CD4-positive, CD25-positive, alpha-beta regulatory T cell (primary cell): Measurements from ENCODE around the gene RNF11. TPM values are rescaled to one million over a fixed set of nuclear protein-coding genes. Genes with fewer than 3 reads are reported as not detected.
"Not testable (repeated sequence)": the region's sequence is repeated elsewhere in the genome, so short reads cannot be mapped to it uniquely, and the experiment has no call there.

Experiments used
- ATAC-seq, 2 donors: fragments of 150-1000 bp; cut with Tn5 transposase; one replicate each; pipeline ENCODE4 v1.10.0; 2021; ENCODE audit warnings: low read depth in 2 of 2, moderate number of reproducible peaks in 2 of 2, moderate library complexity in 1 of 2
- DNase-seq, 3 donors: peaks; one replicate each; pipeline versions ENCODE4 v3.0.0 to v3.0.0-alpha.2; 2012 to 2022; ENCODE audit warnings: mixed read lengths in 1 of 3
- H3K27ac ChIP-seq: one replicate; pipeline ENCODE4 v1.7.0; 2013; ENCODE audit warnings: mild to moderate bottlenecking, low read length; ENCODE audit not compliant: insufficient read depth, poor library complexity, severe bottlenecking
- H3K27me3 ChIP-seq: one replicate; pipeline ENCODE4 v1.7.0; 2013; ENCODE audit warnings: low read length; ENCODE audit not compliant: control insufficient read depth, insufficient read depth
- H3K36me3 ChIP-seq: one replicate; pipeline ENCODE4 v1.7.0; 2013; ENCODE audit warnings: mild to moderate bottlenecking, low read length, moderate library complexity; ENCODE audit not compliant: control insufficient read depth, insufficient read depth
- H3K4me1 ChIP-seq: 2 replicates; pipeline ENCODE4 v1.7.0; 2013; ENCODE audit warnings: mild to moderate bottlenecking, low read length; ENCODE audit not compliant: insufficient read depth, control insufficient read depth, poor library complexity, severe bottlenecking
- H3K4me3 ChIP-seq: one replicate; pipeline ENCODE4 v1.7.0; 2013; ENCODE audit warnings: low read depth, mild to moderate bottlenecking, low read length, moderate library complexity
- H3K9me3 ChIP-seq, 2 experiments: 1 replicate in 1 of 2; 2 replicates in 1 of 2; pipeline ENCODE4 v1.7.0; 2013; ENCODE audit warnings: low read length in 2 of 2, mild to moderate bottlenecking in 1 of 2, moderate library complexity in 1 of 2; ENCODE audit not compliant: control insufficient read depth in 2 of 2
- H3K27ac Mint-ChIP-seq, 3 donors: one replicate each; pipeline ENCODE4 v1.8.0; 2020 to 2022; ENCODE audit warnings: mild to moderate bottlenecking in 3 of 3, mixed read lengths in 3 of 3, moderate library complexity in 2 of 3
- H3K27me3 Mint-ChIP-seq: one replicate; pipeline ENCODE4 v1.8.0; 2022; ENCODE audit warnings: mild to moderate bottlenecking, mixed read lengths
- H3K36me3 Mint-ChIP-seq: one replicate; pipeline ENCODE4 v1.8.0; 2020; ENCODE audit warnings: mixed read lengths
- H3K4me1 Mint-ChIP-seq, 4 donors: one replicate each; pipeline ENCODE4 v1.8.0; 2020 to 2022; ENCODE audit warnings: mixed read lengths in 4 of 4, mild to moderate bottlenecking in 1 of 4
- H3K4me3 Mint-ChIP-seq, 4 donors: one replicate each; pipeline ENCODE4 v1.8.0; 2020 to 2022; ENCODE audit warnings: mild to moderate bottlenecking in 4 of 4, mixed read lengths in 4 of 4, moderate library complexity in 3 of 4
- H3K9me3 Mint-ChIP-seq, 7 donors: one replicate each; pipeline ENCODE4 v1.8.0; 2020 to 2022; ENCODE audit warnings: mixed read lengths in 7 of 7, mild to moderate bottlenecking in 3 of 7, moderate library complexity in 2 of 7
- polyA plus RNA-seq, 4 donors: library from polyadenylated mRNA; unstranded; fragments of 300-500 nt; fragmentation: Illumina TruSeq; gene quantifications; one replicate each; pipeline ENCODE4 v1.2.3, GENCODE V29; 2021
- total RNA-seq: library from RNA; stranded (reverse); gene quantifications from one replicate; pipeline ENCODE4 v1.2.3, GENCODE V29; 2022

The RNF11 gene
- total and polyA plus RNA-seq, 5 donors from 2014 or later, result 24.1 to 66.5 (median 36.2) TPM

GRCh38 chr1:51238034-51238403 lies 1.9 kb downstream of the RNF11 start:
- Histone ChIP-seq H3K4me1 (peaks cover 52% of the 10 kb centered on the region), H3K9me3 (no peaks in the 10 kb centered on the region), H3K27me3 (no peaks in the 10 kb centered on the region), H3K36me3 (no peaks in the 10 kb centered on the region), H3K27ac (no peak overlapping the region), H3K4me3 (peak overlapping the region; percentile 96)
- H3K27me3 Mint-ChIP-seq, result peaks cover 6% of the 10 kb centered on the region
- peaks cover 28 to 52% (median 38%) of the 10 kb centered on the region in 4 donors for H3K4me1 Mint-ChIP-seq
- H3K9me3 Mint-ChIP-seq, result peaks cover 0 to 2% (median 0%) of the 10 kb centered on the region in 7 donors
- DNase-seq, result peak in 1 of 3 donors; percentile 13
- H3K36me3 Mint-ChIP-seq, result peaks cover 8% of the 10 kb centered on the region
- H3K27ac Mint-ChIP-seq, result no peak overlapping the region
- H3K4me3 Mint-ChIP-seq, result no peak overlapping the region
- ATAC-seq, result no peak

DNA sequence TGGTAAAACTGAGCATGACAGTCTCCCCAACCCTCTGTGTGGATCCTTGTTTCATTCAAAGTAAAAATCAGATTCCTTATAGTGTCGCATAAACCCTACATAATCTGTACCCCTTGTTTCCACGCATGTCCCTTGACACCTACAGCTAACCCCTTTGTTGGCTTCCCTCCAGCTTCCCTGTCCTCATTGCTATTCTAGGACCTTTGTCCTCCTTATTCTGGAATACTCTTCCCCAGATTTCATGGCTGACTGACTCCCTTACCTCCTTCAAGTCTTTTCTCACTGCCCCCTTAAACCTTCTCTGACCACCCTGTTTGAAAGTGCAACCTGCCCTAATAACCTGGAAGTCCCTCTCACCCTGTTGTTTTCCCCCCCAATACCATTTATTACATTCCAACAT lies 4.0 kb downstream of the RNF11 start:
- Mint-ChIP-seq H3K36me3 (peaks cover 8% of the 10 kb centered on the region), H3K4me1 (peaks cover 30 to 57% (median 39%) of the 10 kb centered on the region in 4 donors)

GRCh38 chr1:51241119-51241518 lies 5.0 kb downstream of the RNF11 start:
- H3K36me3 ChIP-seq, result peaks cover 3% of the 10 kb centered on the region
- DNase-seq, result peak in 1 of 3 donors; percentile 11
- no peak for ATAC-seq
- Mint-ChIP-seq H3K27ac (peak overlapping the region in 1 of 3 donors; percentile 29), H3K27me3 (no peaks in the 10 kb centered on the region), H3K9me3 (no peaks in the 10 kb centered on the region), H3K4me1 (peaks cover 30 to 50% (median 39%) of the 10 kb centered on the region in 4 donors), H3K4me3 (peak overlapping the region in 1 of 4 donors; percentile 8), H3K36me3 (peaks cover 8% of the 10 kb centered on the region)
- H3K9me3 ChIP-seq, result no peaks in the 10 kb centered on the region
- H3K4me1 ChIP-seq, result peaks cover 40% of the 10 kb centered on the region
- H3K27me3 ChIP-seq, result no peaks in the 10 kb centered on the region
- no peak overlapping the region for H3K4me3 ChIP-seq
- H3K27ac ChIP-seq, result no peak overlapping the region

More for the DNA sequence above, 4.0 kb downstream of the RNF11 start:
- Mint-ChIP-seq H3K27me3 (no peaks in the 10 kb centered on the region), H3K27ac (peak overlapping the region in 2 of 3 donors; percentile 60 to 68), H3K4me3 (peak overlapping the region in 2 of 4 donors; percentile 61 to 78), H3K9me3 (peaks cover 0 to 2% (median 0%) of the 10 kb centered on the region in 7 donors)
- peaks cover 3% of the 10 kb centered on the region for H3K36me3 ChIP-seq
- peaks cover 47% of the 10 kb centered on the region for H3K4me1 ChIP-seq
- H3K4me3 ChIP-seq, result peak overlapping the region; percentile 8
- no peak for DNase-seq
- H3K27ac ChIP-seq, result no peak overlapping the region
- no peaks in the 10 kb centered on the region for H3K9me3 ChIP-seq
- ATAC-seq, result no peak
- no peaks in the 10 kb centered on the region for H3K27me3 ChIP-seq

- Mint-ChIP-seq H3K4me1 (peaks cover 38 to 64% (median 50%) of the 10 kb centered on the region in 4 donors), H3K36me3 (peaks cover 8% of the 10 kb centered on the region), H3K27ac (no peak overlapping the region), H3K4me3 (peak overlapping the region in 1 of 4 donors; percentile 20), H3K9me3 (peaks cover 0 to 2% (median 0%) of the 10 kb centered on the region in 7 donors), H3K27me3 (no peaks in the 10 kb centered on the region)
- ATAC-seq (no peak), DNase-seq (no peak)
- H3K4me1 ChIP-seq, result peaks cover 38% of the 10 kb centered on the region
- H3K36me3 ChIP-seq, result peaks cover 3% of the 10 kb centered on the region
- H3K27me3 ChIP-seq, result no peaks in the 10 kb centered on the region
- H3K9me3 ChIP-seq, result no peaks in the 10 kb centered on the region
- H3K27ac ChIP-seq, result no peak overlapping the region
- no peak overlapping the region for H3K4me3 ChIP-seq
Measured at GRCh38 chr1:51242546-51242945, 6.5 kb downstream of the RNF11 start.

DNA sequence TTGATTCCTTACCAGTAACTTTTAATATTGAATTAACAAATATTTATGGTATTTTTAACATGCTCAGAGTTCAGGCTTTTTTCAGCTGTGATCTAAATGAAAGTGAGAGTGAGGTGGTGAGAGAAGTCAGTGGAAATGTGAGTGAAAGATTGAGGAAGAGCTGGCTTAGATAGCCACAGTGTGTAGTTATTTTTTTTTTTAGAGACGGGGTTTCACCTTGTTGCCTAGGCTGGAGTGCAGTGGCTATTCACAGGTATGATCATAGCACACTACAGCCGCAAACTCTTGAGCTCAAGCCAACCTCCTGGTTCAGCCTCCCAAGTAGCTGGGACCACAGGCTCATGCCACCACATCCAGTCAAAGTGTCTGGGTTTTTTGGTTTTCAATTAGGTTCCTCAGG lies 10.9 kb downstream of the RNF11 start:
- Mint-ChIP-seq H3K4me1 (peaks cover 18 to 60% (median 44%) of the 10 kb centered on the region in 4 donors), H3K27me3 (no peaks in the 10 kb centered on the region), H3K27ac (peak overlapping the region in 1 of 3 donors; percentile 86), H3K9me3 (peaks cover 0 to 2% (median 0%) of the 10 kb centered on the region in 7 donors), H3K4me3 (peak overlapping the region in 1 of 4 donors; percentile 41), H3K36me3 (no peaks in the 10 kb centered on the region)
- Histone ChIP-seq H3K36me3 (peaks cover 3% of the 10 kb centered on the region), H3K9me3 (no peaks in the 10 kb centered on the region), H3K4me3 (no peak overlapping the region), H3K4me1 (no peaks in the 10 kb centered on the region), H3K27ac (no peak overlapping the region), H3K27me3 (no peaks in the 10 kb centered on the region)
- no peak for ATAC-seq
- DNase-seq, result no peak

DNA sequence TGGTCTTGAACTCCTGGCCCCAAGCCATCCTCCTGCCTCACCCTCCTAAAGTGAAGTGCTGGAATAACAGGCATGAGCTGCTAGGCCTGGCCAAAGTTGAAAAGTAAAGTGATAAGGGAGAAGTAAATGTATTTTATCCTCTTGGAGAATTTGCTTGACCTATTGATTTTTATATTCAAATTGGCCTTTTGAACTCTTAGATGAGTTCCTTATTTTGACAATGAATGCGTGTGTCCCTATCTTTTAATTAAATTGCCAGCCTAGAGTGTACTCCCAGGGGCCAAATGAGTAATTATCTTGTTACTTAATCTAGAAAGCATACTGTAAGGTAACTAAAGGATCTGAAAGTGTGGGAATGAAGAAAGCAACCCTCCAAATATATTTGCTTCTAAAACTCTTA lies 11.4 kb downstream of the RNF11 start:
- no peaks in the 10 kb centered on the region for H3K36me3 Mint-ChIP-seq
- H3K27me3 ChIP-seq, result no peaks in the 10 kb centered on the region
- no peaks in the 10 kb centered on the region for H3K9me3 ChIP-seq
- H3K4me1 ChIP-seq, result no peaks in the 10 kb centered on the region
- no peak overlapping the region for H3K27ac ChIP-seq
- peaks cover 23 to 63% (median 48%) of the 10 kb centered on the region in 4 donors for H3K4me1 Mint-ChIP-seq
- DNase-seq, result no peak
- H3K27me3 Mint-ChIP-seq, result no peaks in the 10 kb centered on the region
- H3K27ac Mint-ChIP-seq, result peak overlapping the region in 1 of 3 donors; percentile 12
- H3K4me3 Mint-ChIP-seq, result peak overlapping the region in 2 of 4 donors; percentile 13 to 41
- no peak overlapping the region for H3K4me3 ChIP-seq
- H3K9me3 Mint-ChIP-seq, result peaks cover 0 to 2% (median 0%) of the 10 kb centered on the region in 7 donors
- no peak for ATAC-seq
- H3K36me3 ChIP-seq, result peaks cover 3% of the 10 kb centered on the region

DNA sequence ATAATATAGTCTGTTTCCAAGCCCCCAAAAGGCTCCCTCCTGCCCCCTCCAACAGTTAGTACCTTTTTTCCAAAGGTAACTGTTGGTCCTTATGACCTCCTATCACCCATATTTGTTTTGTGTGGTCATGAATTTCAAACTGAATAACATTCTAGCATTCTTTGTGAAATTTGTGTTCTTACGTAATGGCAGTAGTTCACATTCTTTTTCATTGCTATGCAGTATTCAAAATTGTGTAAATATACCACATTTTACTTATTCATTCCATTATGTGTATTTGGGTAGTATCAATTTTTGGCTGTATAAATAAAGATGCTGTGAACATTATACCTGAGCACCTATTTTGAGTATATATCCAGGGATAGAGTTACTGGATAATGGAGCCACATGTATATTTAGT lies 13.4 kb downstream of the RNF11 start:
- no peaks in the 10 kb centered on the region for H3K36me3 Mint-ChIP-seq
- Histone ChIP-seq H3K9me3 (no peaks in the 10 kb centered on the region), H3K27me3 (no peaks in the 10 kb centered on the region), H3K27ac (no peak overlapping the region), H3K36me3 (peaks cover 3% of the 10 kb centered on the region), H3K4me1 (peaks cover 2% of the 10 kb centered on the region), H3K4me3 (no peak overlapping the region)
- no peaks in the 10 kb centered on the region for H3K27me3 Mint-ChIP-seq
- DNase-seq (no peak), ATAC-seq (no peak)
- H3K4me3 Mint-ChIP-seq, result no peak overlapping the region
- peaks cover 0 to 2% (median 0%) of the 10 kb centered on the region in 7 donors for H3K9me3 Mint-ChIP-seq
- no peak overlapping the region for H3K27ac Mint-ChIP-seq
- peaks cover 19 to 60% (median 40%) of the 10 kb centered on the region in 4 donors for H3K4me1 Mint-ChIP-seq

DNA sequence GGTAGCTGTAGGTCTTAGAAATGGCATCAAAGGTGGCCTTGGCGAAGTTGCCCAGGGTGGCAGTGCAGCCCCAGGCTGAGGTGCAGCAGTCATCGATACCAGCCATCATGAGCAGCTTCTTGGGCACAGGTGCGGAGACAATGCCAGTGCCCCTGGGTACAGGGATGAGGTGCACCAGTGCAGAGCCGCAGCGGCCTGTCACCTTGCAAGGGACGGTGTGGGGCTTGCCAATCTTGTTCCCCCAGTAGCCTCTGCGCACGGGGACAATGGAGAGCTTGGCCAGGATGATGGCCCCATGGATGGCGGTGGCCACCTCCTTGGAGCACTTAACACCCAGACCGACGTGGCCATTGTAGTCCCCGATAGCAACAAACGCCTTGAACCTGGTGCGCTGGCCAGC lies 14.7 kb downstream of the RNF11 start:
- not testable (repeated sequence) for DNase-seq, H3K36me3 Mint-ChIP-seq, H3K9me3 Mint-ChIP-seq, H3K27ac Mint-ChIP-seq, H3K4me3 Mint-ChIP-seq, H3K4me3 ChIP-seq, H3K27me3 Mint-ChIP-seq, H3K27me3 ChIP-seq, H3K27ac ChIP-seq, ATAC-seq, H3K4me1 ChIP-seq, H3K36me3 ChIP-seq, H3K9me3 ChIP-seq
- peaks cover 19 to 60% (median 38%) of the 10 kb centered on the region in 4 donors for H3K4me1 Mint-ChIP-seq
